ENCODE results near the gene RPS6KB2.

GRCh38 chr11:67406420-67406968 is 21.8 kb upstream of the RPS6KB2 start:
- TF ChIP-seq CTCF (IDR thresholded peaks at IDR 0.05): no peak
- TF ChIP-seq POLR2A (IDR thresholded peaks at IDR 0.05): no peak
